Raji (cell line): ENCODE measurements around the gene ATP6V0E1.

ENCODE experiments used
- POLR2A ChIP-seq: IDR thresholded peaks from 2 replicates; pipeline ENCODE4 v1.6.1; 2011; ENCODE audit warnings: low read depth, low read length, control low read depth; ENCODE audit not compliant: insufficient read depth

The ATP6V0E1 gene

GRCh38 chr5:173065155-173065554, 81.6 kb downstream of the ATP6V0E1 start:
- TF ChIP-seq POLR2A, result no peak

GRCh38 chr5:173069671-173070070, 86.1 kb downstream of the ATP6V0E1 start:
- TF ChIP-seq POLR2A, result no peak

- no peak for TF ChIP-seq POLR2A
Observed at GRCh38 chr5:173075137-173075843, 91.7 kb downstream of the ATP6V0E1 start.

GRCh38 chr5:173075970-173076369, 92.4 kb downstream of the ATP6V0E1 start:
- no peak for TF ChIP-seq POLR2A

GRCh38 chr5:173078878-173079277, 95.3 kb downstream of the ATP6V0E1 start:
- no peak for TF ChIP-seq POLR2A
